GM18517 (cell line): ENCODE measurements around the gene CYP4F3.
"Not testable (repeated sequence)": the region's sequence is repeated elsewhere in the genome, so short reads cannot be mapped to it uniquely, and the experiment has no call there.

ENCODE experiments used
- ATAC-seq: cut with Tn5 transposase; IDR thresholded peaks from one replicate; pipeline ENCODE4 v1.9.1; 2021; ENCODE audit warnings: mild to moderate bottlenecking, moderate library complexity; ENCODE audit not compliant: unreplicated experiment

The CYP4F3 gene

DNA sequence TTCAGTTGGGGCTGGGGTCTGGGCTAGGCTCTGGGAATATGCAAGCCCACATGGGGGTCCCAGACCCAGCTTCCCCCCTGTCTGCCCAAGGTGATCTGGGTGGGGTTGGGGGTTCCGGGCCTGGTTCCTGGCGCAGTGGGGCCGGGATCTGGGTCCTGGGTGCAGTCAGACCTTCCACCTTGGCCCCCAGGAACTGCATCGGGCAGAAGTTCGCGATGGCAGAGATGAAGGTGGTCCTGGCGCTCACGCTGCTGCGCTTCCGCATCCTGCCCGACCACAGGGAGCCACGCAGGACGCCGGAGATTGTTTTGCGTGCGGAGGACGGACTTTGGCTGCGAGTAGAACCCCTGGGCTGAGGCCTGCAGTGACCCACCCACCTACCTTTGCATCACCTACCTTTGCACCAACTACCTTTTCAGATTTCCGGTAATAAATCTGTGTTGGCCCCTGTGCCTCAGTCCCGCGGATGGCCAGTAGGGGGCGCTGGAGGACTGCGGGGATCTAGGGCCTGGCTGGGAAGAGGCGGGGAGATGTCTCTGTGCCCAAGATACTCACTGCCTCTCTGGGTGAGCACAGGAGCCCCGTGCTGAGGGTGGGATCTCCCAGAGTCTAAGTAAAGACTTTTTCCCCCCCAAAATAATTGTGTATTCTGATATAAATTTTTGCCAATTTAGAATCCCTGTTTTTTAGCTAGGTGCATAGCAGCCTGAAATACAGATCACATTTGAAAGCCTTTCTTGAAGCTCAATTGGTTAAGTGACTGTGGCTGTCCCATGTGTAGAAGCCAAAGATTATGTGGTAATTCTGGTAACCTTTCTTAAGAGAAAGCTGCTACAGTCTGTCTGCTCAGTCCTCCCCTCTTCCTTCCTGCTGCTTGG is 11.5 kb upstream of the CYP4F3 start:
- ATAC-seq, result no peak

DNA sequence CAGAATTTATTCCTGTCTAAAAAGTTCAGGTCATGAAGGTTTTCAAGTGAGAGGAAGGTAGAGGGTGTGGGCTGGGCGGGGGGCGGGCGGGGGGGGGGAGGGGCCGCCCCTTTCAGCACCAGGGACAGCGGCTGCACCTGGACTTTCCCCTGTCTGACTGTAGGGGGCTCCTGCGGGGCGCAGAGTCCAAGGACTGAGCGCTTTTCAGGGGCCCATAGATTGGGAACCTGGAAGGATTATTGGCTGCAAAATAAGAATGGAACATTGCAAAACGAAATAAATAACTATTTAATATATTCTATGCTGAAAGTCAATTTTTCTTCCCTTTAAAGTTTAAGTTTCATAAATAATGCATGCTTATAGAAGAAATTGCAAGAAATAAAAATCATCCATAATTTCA is 8.9 kb upstream of the CYP4F3 start:
- no peak for ATAC-seq

DNA sequence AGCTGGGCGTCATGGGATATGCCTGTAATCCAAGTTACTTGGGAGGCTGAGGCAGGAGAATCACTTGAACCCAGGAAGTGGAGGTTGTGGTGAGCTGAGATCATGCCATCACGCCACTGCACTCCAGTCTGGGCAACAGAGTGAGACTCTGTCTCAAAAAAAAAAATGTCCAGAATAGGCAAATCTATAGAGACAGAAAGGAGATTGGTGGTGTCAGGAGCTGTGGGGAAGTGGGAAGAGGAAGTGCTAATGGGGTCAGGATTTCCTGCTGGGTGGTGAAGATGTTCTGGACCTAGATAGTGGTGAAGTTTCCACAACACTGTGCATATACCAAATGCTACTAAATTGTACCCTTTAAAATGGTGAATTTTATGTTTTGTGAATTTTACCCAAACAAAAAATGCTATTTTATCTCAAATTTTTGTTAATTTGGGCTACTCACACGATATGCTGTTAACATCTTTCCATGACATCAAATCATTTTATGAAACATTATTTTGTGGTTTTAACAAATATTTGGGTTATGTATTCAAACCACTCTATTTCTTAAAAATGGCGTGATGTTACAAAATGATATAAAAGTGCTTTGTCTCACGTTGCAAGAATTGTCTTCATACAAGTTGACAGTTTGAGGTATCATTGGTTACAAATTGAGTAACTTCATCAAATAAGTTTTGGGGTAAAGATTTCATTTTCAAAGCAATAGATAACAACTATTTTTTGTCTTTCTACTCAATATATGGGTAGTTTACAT is 7.4 kb upstream of the CYP4F3 start:
- ATAC-seq, result no peak

DNA sequence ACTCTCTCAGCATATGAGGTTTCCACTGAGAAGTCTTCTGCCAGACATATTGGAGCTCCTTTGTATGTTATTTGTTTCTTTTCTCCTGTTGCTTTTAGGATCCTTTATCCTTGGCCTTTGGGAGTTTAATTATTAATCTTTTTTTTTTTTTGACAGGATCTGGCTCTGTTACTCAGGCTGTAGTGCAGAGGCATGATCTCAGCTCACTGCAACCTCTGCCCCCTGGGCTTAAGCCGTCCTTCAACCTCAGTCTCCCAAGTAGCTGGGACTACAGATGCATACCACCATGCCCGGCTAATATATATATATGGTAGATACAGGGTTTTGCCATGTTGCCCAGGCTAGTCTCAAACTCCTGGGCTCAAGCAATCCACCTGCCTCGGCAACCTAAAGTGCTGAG is 6.6 kb upstream of the CYP4F3 start:
- no peak for ATAC-seq

DNA sequence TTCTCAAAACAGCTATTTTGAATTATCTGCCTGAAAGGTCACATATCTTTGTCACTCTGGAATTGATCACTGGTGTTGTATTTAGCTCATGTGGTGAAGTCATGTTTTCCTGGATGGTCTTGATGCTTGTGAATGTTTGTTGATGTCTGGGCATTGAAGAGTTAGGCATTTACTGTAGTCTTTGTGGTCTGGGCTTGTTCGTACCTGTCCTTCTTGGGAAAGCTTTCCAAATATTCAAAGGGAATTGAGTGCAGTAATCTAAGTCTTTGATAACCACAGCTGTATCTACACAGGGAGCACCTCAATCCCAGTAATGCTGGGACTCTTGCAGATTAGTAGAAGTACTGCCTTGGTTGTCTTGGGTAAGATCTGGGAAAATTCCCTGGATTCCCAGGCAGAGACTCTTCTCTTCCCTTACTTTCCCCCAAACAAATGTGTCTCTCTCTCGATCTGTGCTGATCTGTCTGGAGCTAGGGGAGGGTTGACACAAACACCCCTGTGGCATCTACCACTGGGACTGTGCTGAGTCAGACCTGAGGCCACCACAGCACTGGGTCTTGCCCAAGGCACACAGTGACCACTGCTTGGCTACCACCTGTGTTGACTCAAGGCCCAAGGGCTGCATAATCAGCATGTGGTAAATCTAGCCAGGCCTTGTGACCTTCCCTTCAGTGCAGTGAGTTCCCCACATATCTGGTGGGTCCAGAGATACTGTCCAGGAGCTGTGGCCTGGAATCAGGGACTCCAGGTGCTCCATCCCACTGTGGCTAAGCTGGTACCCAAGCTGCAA is 5.5 kb upstream of the CYP4F3 start:
- no peak for ATAC-seq

DNA sequence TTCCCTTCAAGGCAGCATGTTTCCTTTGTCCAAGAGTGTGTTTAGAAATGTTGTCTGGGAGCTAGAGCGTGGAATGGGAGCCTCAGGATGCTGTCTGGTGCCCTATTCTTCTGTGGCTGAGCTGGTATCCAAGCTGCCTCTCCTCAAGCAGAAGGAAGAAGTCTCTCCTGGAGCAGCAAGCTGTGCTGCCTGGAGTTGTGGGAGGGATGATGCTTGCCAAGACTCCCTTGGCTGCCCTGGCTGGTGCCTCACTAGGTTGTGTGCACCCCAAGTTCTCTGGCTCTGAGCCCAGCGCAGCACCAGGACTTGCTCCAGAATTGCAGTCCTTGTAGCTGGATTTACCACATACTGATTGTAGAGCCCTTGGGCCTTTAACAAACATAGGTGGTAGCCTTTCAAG is 4.7 kb upstream of the CYP4F3 start:
- no peak for ATAC-seq

DNA sequence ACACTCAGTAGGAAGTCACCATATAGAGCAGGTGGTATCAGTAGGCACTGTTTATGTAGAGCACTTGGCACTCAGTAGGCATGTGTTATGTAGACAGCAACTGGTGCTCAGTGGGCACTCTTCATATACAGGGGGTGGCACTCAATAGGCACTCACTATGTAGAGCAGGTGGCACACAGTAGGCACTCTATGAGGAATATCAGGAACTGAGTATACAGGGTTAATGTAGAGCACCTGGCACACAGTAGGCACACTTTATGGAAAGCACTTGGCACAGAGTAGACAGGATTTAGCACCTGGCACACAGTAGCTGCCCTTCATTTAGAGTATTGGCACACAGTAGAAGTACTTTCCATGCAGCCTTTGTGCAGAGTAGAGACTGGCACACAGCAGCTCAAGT is 1.1 kb upstream of the CYP4F3 start:
- ATAC-seq, result no peak

DNA sequence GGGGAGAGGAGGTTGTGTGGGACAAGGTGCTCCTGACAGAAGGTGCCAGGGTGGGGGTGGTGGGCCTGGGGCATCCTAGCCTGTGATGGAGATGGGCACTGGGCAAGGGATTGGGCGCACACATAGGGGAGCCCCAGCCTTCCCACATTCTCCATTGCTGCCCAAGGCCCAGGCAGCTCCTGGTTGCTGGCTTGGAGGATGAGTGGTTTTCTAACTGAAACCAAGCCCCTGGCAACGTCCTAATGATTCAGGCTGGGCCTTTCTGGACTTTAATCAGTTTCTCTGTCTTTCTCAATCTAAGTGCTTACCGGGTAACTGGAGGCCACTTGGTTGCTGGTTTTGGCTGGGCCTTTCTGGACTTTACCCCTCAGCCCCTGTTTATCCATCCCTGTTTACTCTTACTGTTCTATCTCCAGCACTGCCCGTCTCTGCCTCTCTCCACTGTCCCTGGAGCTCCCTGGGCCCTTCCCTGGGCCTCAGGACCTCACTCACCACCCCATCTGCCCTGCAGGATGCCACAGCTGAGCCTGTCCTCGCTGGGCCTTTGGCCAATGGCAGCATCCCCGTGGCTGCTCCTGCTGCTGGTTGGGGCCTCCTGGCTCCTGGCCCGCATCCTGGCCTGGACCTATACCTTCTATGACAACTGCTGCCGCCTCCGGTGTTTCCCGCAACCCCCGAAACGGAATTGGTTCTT is 354 bp downstream of the CYP4F3 start:
- ATAC-seq, result no peak

DNA sequence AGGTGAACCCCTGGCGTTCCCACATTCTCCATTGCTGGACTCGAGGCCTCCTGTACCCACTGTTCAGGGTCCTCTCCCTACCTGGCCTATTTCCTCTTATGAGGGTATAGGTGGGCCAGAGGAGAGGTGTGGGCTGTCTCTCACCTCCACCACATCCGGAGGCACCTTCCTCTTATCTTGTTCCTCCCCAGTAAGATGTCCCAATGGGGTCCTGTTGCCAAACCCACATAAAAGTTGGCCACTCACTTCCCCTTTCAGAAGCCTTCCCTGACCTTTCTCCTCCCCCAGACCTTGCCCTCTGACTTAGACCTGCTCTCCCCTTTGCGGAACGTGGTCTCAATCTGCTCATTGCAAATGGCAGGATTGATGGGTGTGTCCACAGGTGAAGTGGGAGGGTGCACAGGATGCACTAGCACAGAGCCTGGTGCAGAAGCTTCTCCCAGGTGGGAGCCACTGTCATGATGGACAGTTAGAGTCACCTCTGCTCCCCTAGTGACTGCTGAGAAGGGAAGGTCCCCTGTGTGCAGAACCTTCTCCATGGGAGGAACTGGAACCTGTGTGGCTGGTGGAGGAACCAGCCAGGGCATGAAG is 1.3 kb downstream of the CYP4F3 start:
- no peak for ATAC-seq

DNA sequence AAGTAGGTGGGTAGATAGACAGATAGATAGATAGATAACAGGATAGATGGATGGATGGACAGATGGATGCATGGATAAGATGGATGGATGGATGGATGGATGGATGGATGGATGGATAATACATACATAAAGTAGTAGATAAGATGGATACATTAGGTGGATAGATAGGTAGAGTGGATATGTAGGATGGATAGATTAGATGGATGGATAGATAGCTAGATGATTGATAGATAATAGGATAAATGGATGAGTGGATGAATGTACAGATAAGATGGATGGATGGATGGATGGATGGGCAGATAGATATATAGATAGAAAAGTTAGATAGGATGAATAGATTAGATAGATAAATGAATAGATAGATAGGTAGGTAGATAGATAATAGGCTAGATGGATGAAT is 2.1 kb downstream of the CYP4F3 start:
- ATAC-seq, result no peak

DNA sequence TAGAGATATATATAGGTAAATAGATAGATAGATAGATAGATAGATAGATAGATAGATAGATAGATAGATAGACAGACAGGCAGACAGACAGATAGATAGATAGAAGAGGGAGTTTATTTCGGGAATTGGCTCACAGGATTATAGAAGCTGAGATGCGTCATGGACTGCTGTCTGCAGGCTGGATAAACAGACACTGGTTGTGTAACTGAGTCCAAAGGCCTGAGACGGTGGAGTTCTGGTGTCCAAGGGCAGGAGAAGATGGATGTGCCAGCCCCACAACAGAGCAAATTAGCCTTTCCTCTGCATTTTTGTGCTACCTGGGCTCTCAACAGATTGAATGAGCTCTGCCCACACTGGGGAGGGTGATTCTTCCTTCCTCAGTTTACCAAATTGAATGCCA is 2.7 kb downstream of the CYP4F3 start:
- no peak for ATAC-seq

DNA sequence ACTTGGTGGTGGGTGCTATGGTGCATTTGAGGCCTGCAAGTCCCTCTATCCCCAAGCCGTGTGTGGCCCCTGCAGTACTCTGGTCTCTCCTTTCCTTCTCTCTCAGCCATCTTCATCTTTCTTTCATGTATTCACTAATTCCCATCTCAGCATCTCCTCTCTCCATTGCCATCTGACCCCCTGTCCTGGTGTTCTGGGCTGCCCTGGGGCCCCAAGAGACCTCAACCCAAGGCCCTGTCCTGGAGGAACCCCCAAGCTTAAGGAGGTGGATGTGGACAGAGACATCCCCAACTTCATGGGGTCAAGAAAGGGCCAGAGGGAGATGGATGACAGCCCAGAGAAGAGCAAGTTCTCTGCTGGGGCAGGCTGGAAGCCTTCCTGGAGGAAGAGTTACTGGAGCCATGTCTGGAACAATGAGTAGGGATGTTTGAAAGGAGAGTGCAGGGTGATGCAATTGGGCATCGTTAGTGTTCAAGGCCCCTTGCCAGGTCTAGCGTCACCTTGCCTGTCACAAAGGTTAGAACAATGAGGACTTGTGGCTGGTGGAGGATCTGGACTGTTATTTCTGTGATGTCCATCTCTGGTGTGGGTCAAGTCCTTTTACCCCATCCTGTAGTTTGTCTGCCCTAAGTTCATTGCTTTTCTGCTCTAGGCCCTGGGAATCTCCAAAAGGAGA is 3.5 kb downstream of the CYP4F3 start:
- no peak for ATAC-seq

DNA sequence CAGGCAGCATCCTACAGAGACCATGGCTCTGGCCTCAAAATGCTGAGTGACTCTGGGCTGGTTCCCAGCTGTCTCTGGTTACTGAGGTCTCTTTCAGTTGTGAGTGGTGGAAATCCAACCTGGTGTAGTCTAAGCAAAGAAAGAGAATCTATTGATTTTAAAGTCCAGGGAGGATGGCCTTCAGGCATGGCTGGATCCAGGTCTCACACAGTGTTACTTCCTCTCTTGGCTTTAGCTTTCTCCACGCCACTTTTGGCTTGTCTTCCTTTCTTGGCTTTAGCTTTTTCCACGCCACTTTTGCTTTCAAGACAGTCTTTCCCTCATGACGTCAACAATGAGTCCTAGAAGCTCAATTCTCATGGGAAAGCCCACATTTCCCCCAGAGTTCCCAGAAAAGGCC is 4.1 kb downstream of the CYP4F3 start:
- ATAC-seq, result no peak

DNA sequence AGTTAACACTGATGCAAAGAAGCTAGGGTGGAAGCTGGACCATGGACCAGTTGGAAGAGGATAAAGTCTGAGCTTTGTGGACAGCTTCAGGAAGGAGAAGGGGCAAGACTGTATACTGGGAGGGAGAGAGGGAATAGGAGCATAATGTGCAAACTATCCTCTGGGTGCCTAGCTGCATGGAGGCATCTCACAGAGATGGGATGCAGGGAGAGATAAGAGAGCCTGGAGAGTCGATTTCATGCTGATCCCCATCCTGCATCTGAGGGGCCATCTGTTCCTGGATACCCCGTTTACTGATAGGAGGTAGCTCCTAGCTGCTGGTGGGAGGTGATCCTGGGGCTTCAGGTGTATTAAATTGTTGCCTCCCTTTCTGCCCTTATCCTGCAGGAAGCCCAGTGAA is 8.8 kb downstream of the CYP4F3 start:
- ATAC-seq, result no peak

DNA sequence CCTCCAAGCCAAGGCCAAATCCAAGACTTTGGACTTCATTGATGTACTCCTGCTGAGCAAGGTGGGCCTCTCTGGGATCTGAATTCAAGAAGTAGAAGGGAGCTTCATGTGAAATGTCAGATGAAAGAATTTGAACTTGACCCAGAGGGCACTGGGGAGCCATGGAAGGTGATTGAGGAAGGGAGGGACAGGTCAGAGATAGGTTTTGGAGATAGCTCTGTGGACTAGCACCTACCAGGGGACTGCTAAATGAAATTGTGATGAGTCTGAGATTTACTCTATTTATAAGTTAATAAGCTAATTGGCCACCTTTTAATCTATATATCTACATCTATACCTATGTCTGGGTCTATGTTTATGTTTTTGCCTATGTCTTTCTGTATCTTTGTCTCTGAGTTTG is 9.4 kb downstream of the CYP4F3 start:
- not testable (repeated sequence) for ATAC-seq

DNA sequence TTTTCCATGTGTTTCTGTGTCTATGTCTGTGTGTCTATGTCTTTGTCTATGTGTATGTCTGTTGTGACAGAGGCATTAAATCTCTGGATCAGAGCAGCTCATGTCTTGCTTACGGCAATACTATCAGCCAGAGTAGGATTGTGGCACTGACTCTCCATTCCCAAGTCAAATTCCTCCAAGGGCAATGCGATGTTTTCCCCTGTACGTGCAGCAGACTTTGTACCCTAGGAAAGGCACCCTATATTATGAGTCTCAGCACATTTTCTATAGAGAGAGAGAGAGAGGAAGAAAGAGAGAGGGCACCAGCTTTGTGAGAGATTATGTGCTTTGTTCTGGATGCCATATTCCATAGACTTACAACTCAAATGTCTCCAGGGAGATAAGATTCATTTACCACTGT is 11.1 kb downstream of the CYP4F3 start:
- no peak for ATAC-seq

DNA sequence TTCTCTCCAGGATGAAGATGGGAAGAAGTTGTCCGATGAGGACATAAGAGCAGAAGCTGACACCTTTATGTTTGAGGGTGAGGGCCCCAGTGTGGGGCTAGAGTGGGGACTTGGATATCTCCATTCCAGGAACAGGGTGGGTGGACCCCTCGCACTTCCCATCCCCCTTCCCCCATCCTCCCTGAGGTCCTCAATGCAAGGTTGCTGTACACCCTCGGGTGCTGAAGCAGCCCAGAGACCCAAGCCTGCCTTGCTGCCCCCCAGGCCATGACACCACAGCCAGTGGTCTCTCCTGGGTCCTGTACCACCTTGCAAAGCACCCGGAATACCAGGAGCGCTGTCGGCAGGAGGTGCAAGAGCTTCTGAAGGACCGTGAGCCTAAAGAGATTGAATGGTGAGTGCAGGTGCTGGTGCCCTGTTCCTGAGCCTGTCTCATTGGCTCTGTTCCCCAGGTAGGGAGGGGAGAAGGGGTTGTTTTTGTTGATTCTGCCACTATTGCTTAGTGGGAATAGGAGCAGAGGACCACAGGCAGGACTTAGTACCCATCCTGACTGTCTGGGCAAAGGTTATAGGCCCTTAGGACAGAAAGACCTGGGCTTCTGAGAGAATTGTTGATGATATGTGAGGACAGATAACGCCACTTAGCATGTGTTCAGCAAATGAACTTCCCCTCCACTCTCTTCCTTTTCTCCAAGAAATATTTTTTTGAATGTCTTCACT is 12.0 kb downstream of the CYP4F3 start:
- no peak for ATAC-seq

DNA sequence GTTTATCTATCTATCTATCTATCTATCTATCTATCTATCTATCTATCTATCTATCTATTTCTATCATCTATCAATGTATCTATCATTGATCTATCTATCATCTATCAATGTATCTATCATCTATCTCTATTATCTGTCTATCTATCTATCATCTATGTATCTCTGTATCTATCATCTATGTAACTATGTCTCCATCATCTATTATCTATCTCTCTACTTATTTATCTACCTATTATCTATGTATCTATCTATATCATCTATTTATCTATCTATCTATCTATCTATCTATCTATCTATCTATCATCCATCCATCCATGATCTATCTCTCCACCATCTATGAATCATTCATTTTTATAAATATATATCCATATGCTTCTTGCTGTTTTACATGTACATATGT is 15.8 kb downstream of the CYP4F3 start:
- ATAC-seq, result no peak

DNA sequence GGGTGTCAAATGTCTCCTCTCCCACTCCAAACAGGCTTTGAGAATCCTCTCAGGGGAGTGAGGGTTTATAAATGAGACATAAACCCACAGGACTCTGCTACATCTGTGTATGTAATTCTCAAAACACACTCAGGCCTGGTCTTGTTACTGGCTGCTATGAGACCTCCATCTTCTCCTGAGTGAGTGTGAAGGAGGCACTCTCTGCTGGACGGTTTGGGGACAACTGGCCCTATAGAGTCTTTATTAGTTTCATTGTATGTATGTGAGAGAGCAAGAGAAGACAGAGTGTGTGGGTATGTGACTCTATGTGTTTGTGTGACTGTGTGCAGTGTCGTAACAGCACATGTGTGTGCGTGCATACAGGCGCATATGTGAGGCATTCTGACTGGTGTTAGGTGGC is 22.6 kb downstream of the CYP4F3 start:
- ATAC-seq, result no peak
